AG09319 (cell line): ENCODE measurements around the gene XPO1.
"Not testable (repeated sequence)": the region's sequence is repeated elsewhere in the genome, so short reads cannot be mapped to it uniquely, and the experiment has no call there.

Source experiments
- DNase-seq: peaks from one replicate; pipeline ENCODE4 v3.0.0-alpha.2; 2010; ENCODE audit warnings: low read depth; ENCODE audit errors: extremely low read depth
- TF ChIP-seq, protein P1 (sequence below): IDR thresholded peaks from 2 replicates; pipeline ENCODE4 v1.5.1; 2011; ENCODE audit warnings: low read depth, mild to moderate bottlenecking, inconsistent platforms, low read length, moderate library complexity

XPO1 gene

DNA sequence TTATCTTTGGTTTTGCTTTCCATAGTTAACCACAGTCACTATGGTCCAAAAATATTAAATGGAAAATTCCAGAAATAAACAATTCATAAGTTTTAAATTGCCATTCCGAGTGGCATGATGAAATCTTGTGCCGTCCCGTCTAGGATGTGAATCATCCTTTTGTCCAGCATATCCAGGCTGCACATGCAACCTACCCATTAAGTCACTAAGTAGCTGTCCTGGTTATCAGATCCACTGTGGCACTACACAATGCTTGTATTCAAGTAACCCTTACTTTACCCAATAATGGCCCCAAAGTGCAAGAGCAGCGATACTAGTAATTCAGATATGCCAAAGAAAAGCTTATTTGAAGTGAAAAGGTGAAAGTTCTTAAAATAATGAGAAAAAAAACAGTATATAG is 78.0 kb downstream of the XPO1 start:
- TF ChIP-seq, protein P1, sequence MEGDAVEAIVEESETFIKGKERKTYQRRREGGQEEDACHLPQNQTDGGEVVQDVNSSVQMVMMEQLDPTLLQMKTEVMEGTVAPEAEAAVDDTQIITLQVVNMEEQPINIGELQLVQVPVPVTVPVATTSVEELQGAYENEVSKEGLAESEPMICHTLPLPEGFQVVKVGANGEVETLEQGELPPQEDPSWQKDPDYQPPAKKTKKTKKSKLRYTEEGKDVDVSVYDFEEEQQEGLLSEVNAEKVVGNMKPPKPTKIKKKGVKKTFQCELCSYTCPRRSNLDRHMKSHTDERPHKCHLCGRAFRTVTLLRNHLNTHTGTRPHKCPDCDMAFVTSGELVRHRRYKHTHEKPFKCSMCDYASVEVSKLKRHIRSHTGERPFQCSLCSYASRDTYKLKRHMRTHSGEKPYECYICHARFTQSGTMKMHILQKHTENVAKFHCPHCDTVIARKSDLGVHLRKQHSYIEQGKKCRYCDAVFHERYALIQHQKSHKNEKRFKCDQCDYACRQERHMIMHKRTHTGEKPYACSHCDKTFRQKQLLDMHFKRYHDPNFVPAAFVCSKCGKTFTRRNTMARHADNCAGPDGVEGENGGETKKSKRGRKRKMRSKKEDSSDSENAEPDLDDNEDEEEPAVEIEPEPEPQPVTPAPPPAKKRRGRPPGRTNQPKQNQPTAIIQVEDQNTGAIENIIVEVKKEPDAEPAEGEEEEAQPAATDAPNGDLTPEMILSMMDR: no peak
- DNase-seq: peak; percentile 46

DNA sequence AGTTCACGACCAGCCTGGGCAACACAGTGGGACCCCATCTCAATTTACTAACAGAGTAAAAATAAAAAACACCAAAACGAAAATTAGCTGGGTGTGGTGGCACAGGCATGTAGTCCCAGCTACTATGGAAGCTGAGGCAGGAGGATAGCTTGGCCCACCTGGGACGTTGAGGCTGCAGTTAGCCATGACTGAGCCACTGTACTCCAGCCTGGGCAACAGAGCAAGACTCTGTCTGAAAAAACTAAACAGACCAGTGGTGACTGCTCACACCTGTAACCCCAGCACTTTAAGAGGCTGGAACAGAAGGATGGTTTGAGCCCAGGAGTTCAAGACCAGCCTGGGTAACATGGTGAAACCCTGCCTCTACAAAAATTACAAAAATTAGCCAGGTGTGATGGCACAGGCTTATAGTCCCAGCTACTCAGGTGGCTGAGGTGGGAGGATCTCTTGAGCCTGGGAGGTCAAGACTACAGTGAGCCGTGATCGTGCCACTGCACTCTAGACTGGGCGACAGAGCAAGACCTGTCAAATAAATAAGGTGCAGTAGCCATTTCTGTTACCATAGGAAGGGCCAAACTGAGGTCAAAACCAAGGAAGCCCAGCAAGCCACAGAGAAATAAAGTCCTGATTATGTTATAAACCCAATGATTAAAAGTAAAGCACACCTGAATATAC is 81.3 kb downstream of the XPO1 start:
- TF ChIP-seq, protein P1: no peak
- DNase-seq: no peak

DNA sequence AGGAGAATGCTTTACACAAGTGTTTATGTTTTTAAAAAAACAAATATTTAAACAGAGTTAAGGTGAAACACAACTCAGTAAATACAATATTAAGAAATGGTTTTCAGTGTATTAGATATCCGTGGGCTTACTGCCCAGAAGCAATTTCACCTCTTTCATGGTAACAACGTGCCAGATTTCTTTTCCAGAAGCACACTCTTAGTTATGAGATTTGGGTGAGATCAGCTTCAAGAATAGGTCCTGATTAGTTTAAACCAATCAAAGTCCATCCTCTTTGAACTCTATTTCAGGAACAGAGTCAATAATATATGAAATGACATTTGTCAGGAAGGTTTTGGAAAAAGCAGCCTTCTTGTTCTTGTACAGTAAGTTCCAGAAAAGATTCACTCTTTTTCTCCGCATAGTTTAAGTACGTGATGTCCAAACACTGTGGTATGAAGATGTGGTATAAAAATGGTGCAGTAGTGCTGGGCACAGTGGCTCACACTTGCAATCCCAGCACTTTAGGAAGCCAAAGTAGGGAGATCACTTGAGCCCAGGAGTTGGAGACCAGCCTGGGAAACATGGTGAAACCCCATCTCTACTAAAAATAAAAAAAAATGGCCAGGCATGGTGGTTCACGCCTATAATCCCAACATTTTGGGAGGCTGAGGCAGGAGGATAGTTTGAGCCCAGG is 81.9 kb downstream of the XPO1 start:
- no peak for DNase-seq
- TF ChIP-seq, protein P1: no peak

DNA sequence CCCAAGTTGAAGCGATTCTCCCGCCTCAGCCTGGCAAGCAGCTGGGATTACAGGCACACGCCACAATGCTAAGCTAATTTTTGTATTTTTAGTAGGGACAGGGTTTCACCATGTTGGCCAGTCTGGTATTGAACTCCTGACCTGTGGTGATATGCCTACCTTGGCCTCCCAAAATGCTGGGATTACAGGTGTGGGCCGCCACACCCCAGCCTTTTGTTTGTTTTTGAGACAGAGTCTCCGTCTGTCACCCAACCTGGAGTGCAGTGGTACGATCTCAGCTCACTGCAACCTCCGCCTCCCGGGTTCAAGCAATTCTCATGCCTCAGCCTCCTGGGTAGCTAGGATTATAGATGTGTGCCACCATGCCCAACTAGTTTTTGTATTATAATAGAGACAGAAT is 83.2 kb downstream of the XPO1 start:
- not testable (repeated sequence) for DNase-seq

GRCh38 chr2:61454383-61454782 is 83.8 kb downstream of the XPO1 start:
- DNase-seq: no peak
- TF ChIP-seq, protein P1: no peak

GRCh38 chr2:61452392-61452791 is 85.8 kb downstream of the XPO1 start:
- no peak for DNase-seq
- TF ChIP-seq, protein P1: no peak

GRCh38 chr2:61451178-61451577 is 87.0 kb downstream of the XPO1 start:
- DNase-seq: no peak
- TF ChIP-seq, protein P1: no peak

DNA sequence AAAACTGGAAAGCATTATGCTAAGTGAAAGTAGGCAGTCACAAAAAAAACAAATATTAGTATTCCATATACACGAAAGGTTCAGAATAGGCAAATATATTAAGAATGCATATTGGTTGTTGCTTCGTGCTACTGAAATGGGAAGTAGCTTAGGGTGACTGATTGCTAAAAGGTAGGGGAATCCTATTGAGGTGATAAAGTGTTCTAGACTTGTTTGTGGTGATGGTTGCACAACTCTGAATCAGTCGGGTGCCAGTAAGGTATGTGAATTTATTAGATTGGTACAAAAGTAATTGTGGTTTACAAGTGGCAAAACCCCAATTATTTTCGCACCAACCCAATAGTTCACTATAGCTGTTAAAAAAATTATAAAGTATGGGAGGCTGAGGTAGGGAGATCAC is 88.0 kb downstream of the XPO1 start:
- no peak for DNase-seq
- TF ChIP-seq, protein P1: no peak
